Measurements from ENCODE around the gene USP20. TPM values are rescaled to one million over a fixed set of nuclear protein-coding genes. Genes with fewer than 3 reads are reported as not detected.

Gene USP20
- total and polyA plus RNA-seq, 4 donors, result 8.2 to 19.8 (median 10.3) TPM

DNA sequence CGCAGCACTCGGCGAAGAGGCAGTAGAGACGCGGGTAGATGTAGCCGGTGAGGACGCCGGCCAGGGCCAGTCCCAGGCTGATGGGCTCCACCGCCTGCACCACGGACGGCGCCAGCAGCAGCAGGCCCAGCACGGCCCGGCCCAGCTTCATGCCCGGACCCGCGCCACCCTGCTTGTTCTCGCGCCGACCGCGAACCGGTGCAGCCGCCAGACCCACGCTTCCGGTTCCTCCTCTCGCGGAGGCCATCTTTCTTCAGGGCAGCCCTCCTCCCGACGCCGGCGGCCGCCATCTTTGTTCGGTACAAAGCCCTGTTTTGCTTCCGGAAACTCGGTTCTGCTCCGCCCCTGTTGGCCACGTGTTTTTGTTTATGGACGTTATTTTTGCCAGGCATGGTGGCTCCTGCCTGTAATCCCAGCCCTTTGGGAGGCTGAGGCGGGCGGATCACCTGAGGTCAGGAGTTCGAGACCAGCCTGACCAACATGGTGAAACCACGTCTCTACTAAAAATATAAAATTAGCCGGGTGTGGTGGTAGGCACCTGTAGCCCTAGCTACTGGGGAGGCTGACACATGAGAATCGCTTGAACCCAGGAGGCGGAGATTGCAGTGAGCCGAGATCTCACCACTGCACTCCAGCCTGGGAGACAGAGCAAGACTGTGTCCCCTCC lies 11.2 kb upstream of the USP20 start, which contains the start of gene TOR1A:
TOR1A (minus strand) TSS at position 202 of the 667 bp plus-strand sequence; CDS start at position 151, 51 bp downstream.
- TF ChIP-seq, protein P1, sequence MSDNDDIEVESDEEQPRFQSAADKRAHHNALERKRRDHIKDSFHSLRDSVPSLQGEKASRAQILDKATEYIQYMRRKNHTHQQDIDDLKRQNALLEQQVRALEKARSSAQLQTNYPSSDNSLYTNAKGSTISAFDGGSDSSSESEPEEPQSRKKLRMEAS (IDR thresholded peaks at IDR 0.05), result peak; percentile 88
- TF ChIP-seq RAD21 (IDR thresholded peaks at IDR 0.05) (peak in 1 of 2 donors; percentile 45), SP1 (IDR thresholded peaks at IDR 0.05) (peak; percentile 54), HNF4A (conservative IDR thresholded peaks at IDR 0.05) (peak; percentile 19 to 20), RXRA (IDR thresholded peaks at IDR 0.05) (peak; percentile 16 to 46), JUND (IDR thresholded peaks at IDR 0.05) (no peak), NR2F2 (IDR thresholded peaks at IDR 0.05) (no peak), EGR1 (IDR thresholded peaks at IDR 0.05; ENCODE audit: low read depth in 2 of 2) (no peak), TAF1 (conservative IDR thresholded peaks at IDR 0.05) (no peak), GABPA (IDR thresholded peaks at IDR 0.05 in 1 of 2, conservative IDR thresholded peaks at IDR 0.05 in 1 of 2) (peak; percentile 68 to 93), HNF4G (IDR thresholded peaks at IDR 0.05) (no peak), YY1 (IDR thresholded peaks at IDR 0.05) (peak; percentile 100), FOXA2 (IDR thresholded peaks at IDR 0.05) (no peak)
- TF ChIP-seq, protein P2, sequence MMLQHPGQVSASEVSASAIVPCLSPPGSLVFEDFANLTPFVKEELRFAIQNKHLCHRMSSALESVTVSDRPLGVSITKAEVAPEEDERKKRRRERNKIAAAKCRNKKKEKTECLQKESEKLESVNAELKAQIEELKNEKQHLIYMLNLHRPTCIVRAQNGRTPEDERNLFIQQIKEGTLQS (IDR thresholded peaks at IDR 0.05), result peak; percentile 36
- TF ChIP-seq, protein P3, sequence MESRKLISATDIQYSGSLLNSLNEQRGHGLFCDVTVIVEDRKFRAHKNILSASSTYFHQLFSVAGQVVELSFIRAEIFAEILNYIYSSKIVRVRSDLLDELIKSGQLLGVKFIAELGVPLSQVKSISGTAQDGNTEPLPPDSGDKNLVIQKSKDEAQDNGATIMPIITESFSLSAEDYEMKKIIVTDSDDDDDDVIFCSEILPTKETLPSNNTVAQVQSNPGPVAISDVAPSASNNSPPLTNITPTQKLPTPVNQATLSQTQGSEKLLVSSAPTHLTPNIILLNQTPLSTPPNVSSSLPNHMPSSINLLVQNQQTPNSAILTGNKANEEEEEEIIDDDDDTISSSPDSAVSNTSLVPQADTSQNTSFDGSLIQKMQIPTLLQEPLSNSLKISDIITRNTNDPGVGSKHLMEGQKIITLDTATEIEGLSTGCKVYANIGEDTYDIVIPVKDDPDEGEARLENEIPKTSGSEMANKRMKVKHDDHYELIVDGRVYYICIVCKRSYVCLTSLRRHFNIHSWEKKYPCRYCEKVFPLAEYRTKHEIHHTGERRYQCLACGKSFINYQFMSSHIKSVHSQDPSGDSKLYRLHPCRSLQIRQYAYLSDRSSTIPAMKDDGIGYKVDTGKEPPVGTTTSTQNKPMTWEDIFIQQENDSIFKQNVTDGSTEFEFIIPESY (IDR thresholded peaks at IDR 0.05), result peak; percentile 78
- TF ChIP-seq, protein P4, sequence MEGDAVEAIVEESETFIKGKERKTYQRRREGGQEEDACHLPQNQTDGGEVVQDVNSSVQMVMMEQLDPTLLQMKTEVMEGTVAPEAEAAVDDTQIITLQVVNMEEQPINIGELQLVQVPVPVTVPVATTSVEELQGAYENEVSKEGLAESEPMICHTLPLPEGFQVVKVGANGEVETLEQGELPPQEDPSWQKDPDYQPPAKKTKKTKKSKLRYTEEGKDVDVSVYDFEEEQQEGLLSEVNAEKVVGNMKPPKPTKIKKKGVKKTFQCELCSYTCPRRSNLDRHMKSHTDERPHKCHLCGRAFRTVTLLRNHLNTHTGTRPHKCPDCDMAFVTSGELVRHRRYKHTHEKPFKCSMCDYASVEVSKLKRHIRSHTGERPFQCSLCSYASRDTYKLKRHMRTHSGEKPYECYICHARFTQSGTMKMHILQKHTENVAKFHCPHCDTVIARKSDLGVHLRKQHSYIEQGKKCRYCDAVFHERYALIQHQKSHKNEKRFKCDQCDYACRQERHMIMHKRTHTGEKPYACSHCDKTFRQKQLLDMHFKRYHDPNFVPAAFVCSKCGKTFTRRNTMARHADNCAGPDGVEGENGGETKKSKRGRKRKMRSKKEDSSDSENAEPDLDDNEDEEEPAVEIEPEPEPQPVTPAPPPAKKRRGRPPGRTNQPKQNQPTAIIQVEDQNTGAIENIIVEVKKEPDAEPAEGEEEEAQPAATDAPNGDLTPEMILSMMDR (IDR thresholded peaks at IDR 0.05; ENCODE audit: low read depth, low read length, missing input control), result no peak
- TF ChIP-seq, protein P5, sequence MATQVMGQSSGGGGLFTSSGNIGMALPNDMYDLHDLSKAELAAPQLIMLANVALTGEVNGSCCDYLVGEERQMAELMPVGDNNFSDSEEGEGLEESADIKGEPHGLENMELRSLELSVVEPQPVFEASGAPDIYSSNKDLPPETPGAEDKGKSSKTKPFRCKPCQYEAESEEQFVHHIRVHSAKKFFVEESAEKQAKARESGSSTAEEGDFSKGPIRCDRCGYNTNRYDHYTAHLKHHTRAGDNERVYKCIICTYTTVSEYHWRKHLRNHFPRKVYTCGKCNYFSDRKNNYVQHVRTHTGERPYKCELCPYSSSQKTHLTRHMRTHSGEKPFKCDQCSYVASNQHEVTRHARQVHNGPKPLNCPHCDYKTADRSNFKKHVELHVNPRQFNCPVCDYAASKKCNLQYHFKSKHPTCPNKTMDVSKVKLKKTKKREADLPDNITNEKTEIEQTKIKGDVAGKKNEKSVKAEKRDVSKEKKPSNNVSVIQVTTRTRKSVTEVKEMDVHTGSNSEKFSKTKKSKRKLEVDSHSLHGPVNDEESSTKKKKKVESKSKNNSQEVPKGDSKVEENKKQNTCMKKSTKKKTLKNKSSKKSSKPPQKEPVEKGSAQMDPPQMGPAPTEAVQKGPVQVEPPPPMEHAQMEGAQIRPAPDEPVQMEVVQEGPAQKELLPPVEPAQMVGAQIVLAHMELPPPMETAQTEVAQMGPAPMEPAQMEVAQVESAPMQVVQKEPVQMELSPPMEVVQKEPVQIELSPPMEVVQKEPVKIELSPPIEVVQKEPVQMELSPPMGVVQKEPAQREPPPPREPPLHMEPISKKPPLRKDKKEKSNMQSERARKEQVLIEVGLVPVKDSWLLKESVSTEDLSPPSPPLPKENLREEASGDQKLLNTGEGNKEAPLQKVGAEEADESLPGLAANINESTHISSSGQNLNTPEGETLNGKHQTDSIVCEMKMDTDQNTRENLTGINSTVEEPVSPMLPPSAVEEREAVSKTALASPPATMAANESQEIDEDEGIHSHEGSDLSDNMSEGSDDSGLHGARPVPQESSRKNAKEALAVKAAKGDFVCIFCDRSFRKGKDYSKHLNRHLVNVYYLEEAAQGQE (IDR thresholded peaks at IDR 0.05), result peak; percentile 61
- peak within 1 kb of the TSS in 1 of 2 donors; percentile 59 for H3K27ac ChIP-seq (ENCODE audit: low read depth in 1 of 2, low read length in 2 of 2)
- peak within 1 kb of the TSS in 1 of 2 donors; percentile 42 for H3K9ac ChIP-seq (ENCODE audit: low read depth in 1 of 2, low read length in 2 of 2)
- no peaks in the 10 kb centered on the region for H3K9me3 ChIP-seq (ENCODE audit: control insufficient read depth in 4 of 4, low read length in 3 of 4)
- WGBS, result 4% methylated on average over 47 of the region's 47 CpGs
- peaks cover 11 to 32% (median 22%) of the 10 kb centered on the region in 4 donors for H3K36me3 ChIP-seq (ENCODE audit: control insufficient read depth in 4 of 4, insufficient read depth in 3 of 4, low read depth in 1 of 4, low read length in 3 of 4)
- peaks cover 0 to 11% (median 8%) of the 10 kb centered on the region in 4 donors for H3K4me1 ChIP-seq (ENCODE audit: control insufficient read depth in 4 of 4, insufficient read depth in 4 of 4, low read length in 3 of 4)
- H3K27me3 ChIP-seq (ENCODE audit: control insufficient read depth in 4 of 4, insufficient read depth in 4 of 4, low read length in 3 of 4), result no peaks in the 10 kb centered on the region
- peak; percentile 94 for DNase-seq (ENCODE audit: low spot score)
- peak within 1 kb of the TSS; percentile 30 to 92 (median 86) for H3K4me3 ChIP-seq (ENCODE audit: low read depth in 1 of 3, low read length in 3 of 3)
